GM21381 (cell line): ENCODE measurements around the gene HOXB8.

Experiments used
- ATAC-seq: cut with Tn5 transposase; IDR thresholded peaks from one replicate; pipeline ENCODE4 v1.9.1; 2021; ENCODE audit warnings: mild to moderate bottlenecking, moderate library complexity; ENCODE audit not compliant: unreplicated experiment

HOXB8 gene

DNA sequence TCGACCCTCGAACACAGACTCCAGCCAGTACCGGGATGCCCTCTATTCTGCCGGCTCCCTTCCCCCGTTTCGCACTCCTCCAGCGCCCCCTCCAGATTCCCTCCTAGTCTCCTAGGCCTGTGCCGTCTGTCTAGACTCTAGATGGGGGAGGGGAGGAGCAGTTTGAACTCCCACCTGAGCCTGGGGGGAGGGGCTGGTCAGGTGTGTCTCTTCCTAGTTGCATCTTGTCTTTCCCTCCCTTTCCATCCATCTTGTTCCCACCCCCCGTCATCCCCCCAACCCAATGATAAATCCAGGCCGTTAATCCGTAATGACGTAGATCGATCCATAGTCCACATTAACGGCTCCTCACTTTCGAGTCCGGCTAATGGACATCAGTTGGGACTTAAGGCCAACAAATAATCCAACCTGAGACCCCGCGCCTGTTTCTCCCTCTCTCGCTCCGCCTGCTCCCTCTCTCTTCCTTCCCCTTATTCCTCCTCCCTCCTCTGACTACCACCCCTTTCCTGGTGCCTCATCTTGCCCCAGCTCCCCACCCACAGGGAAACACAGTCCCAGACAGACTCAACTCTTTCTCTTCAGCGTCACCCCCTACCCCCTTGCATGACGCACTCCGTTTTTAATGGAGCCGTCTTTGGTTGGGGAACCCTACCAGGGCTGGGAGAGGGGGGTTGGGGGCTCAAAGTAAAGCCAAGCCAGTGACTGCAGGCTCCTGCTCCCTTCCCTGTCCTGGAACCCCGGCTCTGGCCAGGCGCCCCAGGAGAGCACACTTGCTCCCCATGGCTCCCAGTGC, 18.2 kb downstream of the HOXB8 start:
- ATAC-seq = no peak

DNA sequence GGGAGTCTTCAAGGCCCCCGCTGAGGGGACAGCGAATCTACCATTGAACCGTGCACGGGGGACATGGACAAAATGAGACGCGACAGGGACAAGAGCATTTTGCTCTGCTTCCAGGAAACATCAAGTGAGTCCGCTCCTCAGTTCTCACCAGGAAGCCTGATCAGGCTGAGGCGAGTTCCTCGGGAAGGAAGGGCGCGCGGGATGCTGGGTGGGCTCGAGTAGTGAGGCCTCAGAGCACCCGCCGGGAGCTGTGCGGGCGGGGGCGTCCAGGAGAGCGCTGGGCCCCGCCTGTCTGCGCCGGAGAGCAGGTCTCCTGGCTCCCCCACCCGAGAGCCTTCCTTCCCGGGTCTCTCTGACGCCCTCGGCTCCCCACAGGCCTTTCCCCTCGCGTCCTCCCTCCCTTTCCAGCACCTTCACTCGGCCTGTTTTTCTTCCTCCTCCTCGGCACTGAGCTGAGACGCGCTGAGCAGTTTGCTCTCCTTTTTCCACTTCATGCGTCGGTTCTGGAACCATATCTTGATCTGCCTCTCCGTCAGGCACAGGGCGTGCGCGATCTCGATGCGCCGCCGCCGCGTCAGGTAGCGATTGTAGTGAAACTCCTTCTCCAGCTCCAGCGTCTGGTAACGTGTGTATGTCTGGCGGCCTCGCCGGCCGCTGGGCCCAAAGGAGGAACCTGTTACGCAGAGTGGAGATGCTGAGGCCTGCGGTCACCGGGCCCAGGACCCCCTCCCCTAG, 18.9 kb downstream of the HOXB8 start:
- ATAC-seq = no peak

GRCh38 chr17:48595278-48595999, 19.7 kb downstream of the HOXB8 start:
- no peak for ATAC-seq

DNA sequence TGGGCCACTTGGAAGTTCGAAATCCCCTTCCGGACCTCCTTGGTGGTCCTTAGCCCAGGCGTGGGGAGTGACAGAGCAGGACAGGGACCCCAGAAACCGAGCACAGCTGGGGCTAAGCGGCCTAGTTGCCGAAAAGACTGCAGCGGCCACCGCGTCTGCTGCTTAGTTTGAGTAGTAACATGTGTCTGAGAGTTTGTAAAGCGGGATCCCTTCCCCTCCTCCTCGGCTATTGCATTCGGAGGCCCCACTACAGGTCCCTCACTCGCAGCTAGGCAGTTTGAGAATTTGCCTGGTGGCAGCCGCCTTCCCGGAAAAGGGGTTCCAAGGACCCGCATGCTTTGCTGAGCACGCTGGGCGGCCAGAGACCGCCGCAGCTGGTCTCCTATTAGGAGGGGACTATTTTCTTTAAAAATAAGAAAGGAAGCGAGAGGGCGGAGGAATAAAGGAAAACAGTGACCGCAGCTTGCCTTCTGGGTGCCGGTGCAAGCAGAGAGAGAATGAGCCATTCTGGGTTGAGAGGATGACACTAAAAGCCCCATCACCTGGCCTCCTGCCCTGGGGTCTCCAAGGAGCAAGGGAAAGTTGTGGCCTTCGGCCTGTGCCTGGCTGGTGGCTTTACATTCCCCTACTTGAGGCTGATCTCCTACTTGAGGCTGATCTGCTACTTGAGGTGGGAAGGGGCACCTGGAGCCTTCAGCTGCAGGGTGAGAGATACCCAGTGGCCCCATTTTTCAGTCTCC, 20.4 kb downstream of the HOXB8 start:
- ATAC-seq = no peak

DNA sequence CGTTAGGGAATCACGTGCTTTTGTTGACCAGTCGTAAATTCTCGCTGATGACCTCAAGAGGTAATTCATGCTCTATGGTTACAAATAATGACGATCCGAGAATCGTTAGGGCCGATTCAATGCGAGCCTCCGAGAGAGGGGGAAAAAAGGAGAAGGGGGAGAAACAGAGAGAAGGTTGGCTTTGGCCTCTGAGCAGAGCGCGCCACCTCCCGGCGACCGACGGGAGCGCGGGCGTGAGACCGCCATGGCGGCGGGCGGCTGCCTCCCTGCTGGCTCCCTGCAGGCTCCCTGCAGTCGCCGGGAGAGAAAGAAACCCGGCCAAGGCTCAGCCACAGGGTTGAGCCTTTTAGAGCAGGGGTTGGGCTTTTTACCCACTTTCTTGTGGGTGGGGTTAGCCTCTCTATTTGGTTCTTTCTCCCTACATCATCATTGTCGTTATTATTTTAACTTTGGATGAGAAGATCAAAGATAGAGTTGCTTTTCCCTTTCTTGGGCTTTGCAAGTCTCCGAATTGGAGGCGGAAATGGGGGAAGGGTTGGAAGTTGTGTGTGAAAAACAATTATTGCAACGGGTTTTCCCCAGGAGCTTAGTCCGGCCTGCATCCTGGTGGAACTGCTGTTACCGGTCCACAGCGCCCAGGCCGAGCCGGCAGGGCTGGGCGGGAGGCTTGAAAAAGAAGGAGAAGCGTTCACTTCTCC, 21.1 kb downstream of the HOXB8 start:
- no peak for ATAC-seq

DNA sequence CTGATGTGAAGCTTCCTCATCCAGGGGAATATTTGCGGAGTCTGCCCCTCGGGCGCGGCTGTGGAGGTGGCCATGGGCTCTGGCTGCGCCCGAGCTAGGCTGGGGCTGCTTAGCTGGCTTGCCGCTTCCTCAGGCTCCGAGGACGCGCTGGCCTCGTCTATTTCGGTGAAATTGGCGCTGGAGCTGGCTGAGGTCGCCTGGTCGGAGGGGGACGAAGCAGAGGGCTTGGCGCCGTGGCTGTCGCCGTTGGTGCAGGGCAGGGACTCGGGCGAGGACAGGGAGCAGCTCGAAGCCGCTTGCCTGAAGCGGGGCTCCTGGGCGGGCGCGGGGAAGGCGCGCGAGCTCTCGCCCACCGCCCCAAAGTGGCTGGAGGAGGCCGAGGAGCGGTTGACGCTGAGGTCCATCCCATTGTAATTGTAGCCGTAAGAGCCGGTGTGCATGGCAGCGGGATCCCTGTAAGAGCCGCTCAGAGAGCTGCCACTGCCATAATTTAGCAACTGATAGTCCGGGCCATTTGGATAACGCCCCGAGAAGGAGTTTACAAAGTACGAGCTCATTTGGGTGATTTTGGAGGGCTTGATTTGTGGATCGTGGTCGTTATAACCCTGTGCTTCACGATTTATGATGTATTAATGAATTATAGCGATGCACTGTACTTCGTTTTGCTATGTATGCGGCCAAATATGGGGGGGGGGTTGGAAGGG, 21.8 kb downstream of the HOXB8 start, which contains the start of gene HOXB5:
HOXB5 (minus strand) TSS at position 654 of the 704 bp plus-strand sequence; CDS start at position 557, 97 bp downstream.
- no peak for ATAC-seq

DNA sequence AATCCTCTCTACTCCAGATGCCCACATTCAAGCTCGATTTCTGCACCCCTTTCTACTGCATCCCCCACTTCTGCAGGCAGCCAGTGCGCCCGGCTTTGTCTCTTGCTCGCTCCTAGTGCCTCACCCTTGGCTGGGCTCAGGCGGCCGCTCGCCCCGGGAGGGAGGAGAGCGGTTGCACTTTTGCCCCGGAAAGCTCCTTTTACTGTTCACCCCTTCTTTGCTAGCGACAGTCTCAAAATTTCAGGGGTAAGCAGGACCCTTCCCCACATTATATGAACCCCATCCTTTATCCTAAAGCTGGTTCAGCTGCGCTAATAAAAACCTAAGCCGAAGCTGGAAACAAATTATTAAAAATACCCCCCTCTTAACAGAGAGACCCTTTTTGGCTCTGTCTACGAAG, 22.5 kb downstream of the HOXB8 start:
- ATAC-seq = no peak

DNA sequence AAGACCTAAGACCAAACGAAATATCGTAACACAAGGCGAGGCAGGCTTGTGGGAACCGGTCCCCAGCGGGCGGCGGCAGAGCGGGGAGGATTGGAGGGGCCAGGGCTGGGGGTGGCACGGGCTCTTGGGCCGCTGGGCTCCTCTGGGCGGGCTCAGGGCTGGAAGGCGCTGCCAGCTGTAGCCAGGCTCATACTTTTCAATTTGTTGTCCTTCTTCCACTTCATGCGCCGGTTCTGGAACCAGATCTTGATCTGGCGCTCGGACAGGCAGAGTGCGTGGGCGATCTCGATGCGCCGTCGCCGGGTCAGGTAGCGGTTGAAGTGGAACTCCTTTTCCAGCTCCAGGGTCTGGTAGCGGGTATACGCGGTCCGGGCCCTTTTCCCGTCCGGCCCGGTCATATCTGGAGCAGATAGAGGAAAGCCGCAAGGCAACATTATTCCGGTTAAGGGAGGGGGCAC, 23.0 kb downstream of the HOXB8 start:
- no peak for ATAC-seq

DNA sequence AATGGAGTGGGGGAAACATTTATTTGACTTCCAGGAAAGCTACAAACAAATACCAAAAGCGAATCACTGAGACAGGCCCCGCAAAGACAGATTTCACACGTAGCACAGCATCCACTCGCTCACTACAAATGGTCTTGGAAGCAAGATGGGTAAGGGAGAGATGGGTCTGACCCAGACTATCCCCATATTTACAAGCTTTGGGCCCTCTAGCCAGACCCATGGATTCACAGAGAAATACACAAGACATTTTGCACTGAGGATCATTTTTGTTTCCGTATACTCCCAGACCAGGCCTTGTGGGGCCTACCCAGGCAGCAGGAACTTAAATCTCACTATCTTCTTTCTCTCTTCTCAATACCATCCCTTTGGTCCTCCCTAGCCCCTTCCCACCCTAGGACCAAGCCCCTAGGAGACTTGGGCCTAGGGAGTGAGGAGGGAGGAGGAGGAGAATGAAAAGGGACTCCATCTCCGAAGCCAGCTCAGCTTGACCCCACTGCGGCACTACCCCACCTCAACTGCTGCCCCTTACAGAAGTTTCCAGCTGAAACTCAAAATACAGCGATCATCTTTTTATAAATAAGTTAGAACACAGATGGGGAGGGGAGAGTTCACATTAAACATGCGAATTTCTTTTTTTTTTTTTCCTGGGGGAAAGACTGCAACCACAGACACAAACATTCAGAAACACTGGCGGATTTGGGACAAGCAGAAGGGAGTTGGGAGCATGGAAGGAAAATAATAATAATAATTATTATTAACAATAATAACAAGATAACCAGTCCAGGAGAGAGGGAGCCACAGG, 23.6 kb downstream of the HOXB8 start:
- no peak for ATAC-seq

DNA sequence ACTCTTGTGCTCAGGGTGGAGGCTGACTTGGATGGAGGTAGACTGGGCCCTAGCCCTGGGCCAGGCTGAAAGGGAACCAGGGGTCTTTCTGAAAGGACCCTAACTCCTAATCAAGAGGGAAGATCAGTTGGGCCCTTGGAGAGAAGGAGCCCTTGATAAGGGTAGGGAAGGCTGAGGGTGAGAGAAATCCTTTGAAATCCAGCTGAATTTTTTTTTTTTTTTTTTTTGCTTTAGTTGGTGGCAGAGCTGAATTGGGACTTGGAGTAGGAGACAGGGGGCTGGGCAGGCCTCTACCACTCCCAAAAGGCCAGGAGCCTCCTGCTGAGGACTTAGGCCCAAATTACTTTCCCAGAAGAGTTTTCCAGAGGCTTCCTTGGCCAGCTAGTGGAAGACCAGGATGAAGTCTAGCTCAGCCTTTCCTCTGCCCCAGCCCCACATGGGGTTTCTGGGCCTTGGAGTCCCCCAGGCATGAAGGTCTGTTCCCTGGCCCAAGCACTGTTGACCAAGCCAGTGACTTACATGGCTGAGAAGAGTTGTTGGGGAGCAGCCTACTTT, 24.4 kb downstream of the HOXB8 start:
- ATAC-seq = no peak

DNA sequence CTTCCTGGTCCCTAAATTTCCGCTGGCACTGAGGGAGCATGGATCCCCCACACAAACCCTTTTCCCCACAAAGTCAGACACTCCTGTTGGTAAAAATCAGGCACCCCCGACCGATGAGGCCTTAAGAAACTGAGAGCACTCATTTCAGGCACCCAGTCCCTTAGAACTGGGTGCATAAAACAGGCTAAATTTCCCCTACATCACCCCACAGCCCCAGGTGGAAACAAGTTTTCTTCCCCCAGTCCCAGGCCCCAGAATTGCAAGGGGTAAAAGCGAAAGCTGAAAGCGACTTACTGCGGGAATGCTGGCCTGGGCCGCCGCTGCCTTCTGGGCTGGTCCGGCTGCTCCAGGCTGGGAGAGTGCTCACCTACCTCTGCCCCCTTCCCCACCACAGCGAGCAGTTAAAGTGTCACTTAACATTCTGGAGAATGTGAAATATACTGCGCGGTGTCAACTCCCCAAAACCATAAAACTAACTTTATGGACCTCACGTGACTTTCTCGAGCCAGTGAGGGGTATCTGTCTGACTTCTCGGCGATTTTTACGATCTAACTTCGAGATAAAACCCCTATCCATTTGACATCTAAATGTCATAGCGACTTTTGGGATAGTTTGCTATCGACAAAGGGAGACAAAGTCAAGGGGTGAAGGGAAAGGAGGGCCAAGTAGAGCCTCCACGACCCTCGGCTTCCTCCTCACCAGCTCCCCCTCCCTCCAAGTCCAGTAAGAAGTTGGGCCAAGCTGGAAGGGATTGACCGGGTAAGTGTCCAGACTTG, 25.1 kb downstream of the HOXB8 start, which contains the start of gene HOXB3:
HOXB3 (minus strand) TSS at position 411 of the 776 bp plus-strand sequence. CDS start 37,767 bp downstream, outside the sequence.
- ATAC-seq = no peak

DNA sequence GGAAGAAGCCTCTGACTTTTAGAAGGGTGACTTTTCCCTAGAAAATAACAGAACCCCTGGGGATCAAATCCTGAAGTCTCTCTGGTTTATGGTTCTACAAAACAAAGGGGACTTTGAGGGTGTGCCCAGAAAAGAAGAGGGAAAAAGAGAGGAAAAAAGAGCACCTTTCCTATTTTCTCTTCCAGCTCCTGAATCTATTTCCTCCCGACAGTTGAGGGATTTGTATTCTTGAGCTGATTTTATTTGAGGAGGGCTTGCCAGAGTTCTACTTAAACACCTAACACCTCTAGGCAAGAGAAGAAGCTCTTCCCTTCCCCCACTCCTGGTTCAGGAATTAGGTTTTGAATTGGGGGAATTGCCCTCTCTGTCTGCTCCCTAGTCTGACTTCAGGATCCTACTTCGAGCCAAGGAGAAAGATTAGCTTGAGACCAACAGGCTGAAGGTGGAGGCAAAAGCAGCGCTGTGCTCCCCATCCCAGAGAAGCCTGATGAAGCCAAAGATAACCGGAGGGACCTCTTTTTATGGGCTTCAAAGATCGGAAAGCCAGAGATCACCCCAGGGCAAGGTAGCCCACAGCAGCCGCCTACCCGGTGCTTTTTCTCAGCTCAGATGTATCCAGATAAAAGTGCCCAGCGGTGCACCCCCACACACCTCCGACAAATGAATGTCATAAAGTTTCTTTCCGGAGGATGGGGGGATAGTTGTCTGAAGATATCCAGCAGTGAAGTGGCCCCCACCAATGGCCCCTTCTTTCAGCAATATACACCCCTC, 25.8 kb downstream of the HOXB8 start:
- no peak for ATAC-seq

GRCh38 chr17:48588528-48588927, 26.6 kb downstream of the HOXB8 start:
- ATAC-seq = no peak

- ATAC-seq = no peak
These were observed 27.0 kb downstream of the HOXB8 start for GRCh38 chr17:48588074-48588415.

GRCh38 chr17:48587276-48588073, 27.6 kb downstream of the HOXB8 start:
- no peak for ATAC-seq
